ENCODE results near the gene ANKRD33B.

The ANKRD33B gene

GRCh38 chr5:10645671-10646070 lies 81.8 kb downstream of the ANKRD33B start:
- ChIA-PET CTCF (interaction anchor here (1.2 to 2.7 kb wide), 3 partner anchors 18 to 193 kb away, joined by 5 to 10 read pairs (median 7); no protein-coding TSS in a partner anchor), POLR2A (no interaction called here)
- no peak for DNase-seq (ENCODE audit: extremely low spot score)
- no peak for TF ChIP-seq CTCF (IDR thresholded peaks at IDR 0.05; ENCODE audit: control extremely low read depth, extremely low read depth, low read depth, missing control alignments)

DNA sequence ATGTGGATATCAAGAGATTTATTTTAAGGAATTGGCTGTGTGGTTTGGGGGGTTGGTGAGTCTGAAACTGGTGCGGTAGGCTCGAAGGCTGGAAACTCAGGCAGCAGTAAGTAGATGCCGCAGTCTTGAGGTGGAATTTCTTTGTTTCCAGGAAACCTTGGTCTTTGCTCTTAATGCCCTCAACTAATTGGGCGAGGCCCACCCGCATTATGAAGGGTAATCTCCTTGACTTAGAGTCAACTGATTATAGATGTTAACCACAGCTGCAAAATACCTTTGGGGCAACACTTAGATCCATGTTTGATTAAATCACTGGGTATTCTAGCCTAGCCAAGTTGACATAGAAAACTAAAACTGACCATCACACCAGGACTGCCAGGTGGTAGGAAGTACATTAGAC lies 83.8 kb downstream of the ANKRD33B start:
- ChIA-PET POLR2A (no interaction called here), CTCF (no interaction called here)
- no peak for DNase-seq (ENCODE audit: extremely low spot score)
- no peak for TF ChIP-seq CTCF (IDR thresholded peaks at IDR 0.05; ENCODE audit: control extremely low read depth, extremely low read depth, low read depth, missing control alignments)

GRCh38 chr5:10648806-10649665 lies 85.2 kb downstream of the ANKRD33B start:
- no peak for DNase-seq (ENCODE audit: extremely low spot score)
- ChIA-PET CTCF (no interaction called here), POLR2A (no interaction called here)
- TF ChIP-seq CTCF (IDR thresholded peaks at IDR 0.05; ENCODE audit: control extremely low read depth, extremely low read depth, low read depth, missing control alignments) = no peak

GRCh38 chr5:10649666-10650380 lies 86.0 kb downstream of the ANKRD33B start:
- no peak for TF ChIP-seq CTCF (IDR thresholded peaks at IDR 0.05; ENCODE audit: control extremely low read depth, extremely low read depth, low read depth, missing control alignments)
- POLR2A ChIA-PET = no interaction called here
- DNase-seq (ENCODE audit: extremely low spot score) = no peak
- CTCF ChIA-PET = no interaction called here

DNA sequence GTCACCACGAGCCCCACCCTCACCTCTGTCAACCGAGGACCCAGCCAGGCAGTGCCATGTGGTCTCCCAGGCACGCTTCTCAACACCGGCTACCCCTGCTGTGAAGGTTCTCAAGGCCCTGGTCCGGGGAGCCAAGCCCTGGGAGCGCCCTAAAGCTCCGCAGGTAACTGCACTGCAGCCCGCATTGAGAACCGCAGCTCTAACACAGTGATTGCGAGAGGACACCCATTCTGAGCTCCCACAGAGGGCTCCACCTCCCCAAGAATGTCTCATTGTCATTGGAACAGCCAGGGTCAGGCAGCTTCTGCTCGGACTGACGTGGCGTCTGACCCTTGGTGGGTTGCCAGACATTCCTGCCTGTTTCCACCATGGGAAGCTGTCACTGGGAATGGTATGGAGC lies 88.3 kb downstream of the ANKRD33B start:
- POLR2A ChIA-PET = no interaction called here
- CTCF ChIA-PET = interaction anchor here (1.2 to 2.0 kb wide), 3 partner anchors 16 to 26 kb away, joined by 3 to 7 read pairs (median 5); no protein-coding TSS in a partner anchor
- no peak for DNase-seq (ENCODE audit: extremely low spot score)

More for the DNA sequence above, 88.3 kb downstream of the ANKRD33B start:
- no peak for TF ChIP-seq CTCF (IDR thresholded peaks at IDR 0.05; ENCODE audit: control extremely low read depth, extremely low read depth, low read depth, missing control alignments)
